SK-N-MC (cell line): Measurements from ENCODE around the gene MYOCD.

Experiments used
- DNase-seq: peaks from one replicate; pipeline ENCODE4 v3.0.0-alpha.2; 2011; ENCODE audit warnings: low read depth, low spot score
- H3K27ac ChIP-seq: fragments of 200-600 bp; sonication (generic); 2 replicates; pipeline ENCODE4 v1.5.1; 2016; ENCODE audit warnings: mixed run types
- H3K36me3 ChIP-seq: fragments of 200-600 bp; sonication (generic); 2 replicates; pipeline ENCODE4 v1.6.1; 2017; ENCODE audit warnings: antibody characterized with exemption, low read length, mixed read lengths; ENCODE audit not compliant: insufficient read depth
- H3K4me3 ChIP-seq: fragments of 200-600 bp; sonication (generic); 2 replicates; pipeline ENCODE4 v1.5.1; 2016
- H3K9ac ChIP-seq: fragments of 200-600 bp; sonication (generic); 2 replicates; pipeline ENCODE4 v1.8.0; 2017; ENCODE audit warnings: mixed run types, mixed read lengths; ENCODE audit not compliant: insufficient read length
- H3K9me3 ChIP-seq: fragments of 200-600 bp; sonication (generic); 2 replicates; pipeline ENCODE4 v1.6.1; 2017; ENCODE audit warnings: low read depth, mild to moderate bottlenecking, antibody characterized with exemption, low read length, moderate library complexity, mixed read lengths
- EZH2 ChIP-seq: fragments of 200-600 bp; sonication (generic); IDR thresholded peaks from one replicate; pipeline ENCODE4 v1.6.1; 2017; ENCODE audit warnings: antibody characterized with exemption
- FOXP2 ChIP-seq: optimal IDR thresholded peaks from 2 replicates; pipeline ENCODE3; 2011; ENCODE audit warnings: mild to moderate bottlenecking, moderate library complexity; ENCODE audit not compliant: insufficient read depth; ENCODE audit errors: extremely low read length, control extremely low read depth
- POLR2AphosphoS5 ChIP-seq: IDR thresholded peaks from 2 replicates; pipeline ENCODE4 v1.6.1; 2012; ENCODE audit warnings: mild to moderate bottlenecking, low read depth, low read length, borderline replicate concordance

MYOCD gene

GRCh38 chr17:12737740-12738469, 72.2 kb downstream of the MYOCD start:
- no peak overlapping the region for H3K27ac ChIP-seq
- no peaks in the 10 kb centered on the region for H3K36me3 ChIP-seq
- no peak overlapping the region for H3K9ac ChIP-seq
- H3K4me3 ChIP-seq = no peak overlapping the region
- TF ChIP-seq FOXP2 (no peak), EZH2 (no peak), POLR2AphosphoS5 (no peak)
- DNase-seq = no peak
- no peaks in the 10 kb centered on the region for H3K9me3 ChIP-seq

DNA sequence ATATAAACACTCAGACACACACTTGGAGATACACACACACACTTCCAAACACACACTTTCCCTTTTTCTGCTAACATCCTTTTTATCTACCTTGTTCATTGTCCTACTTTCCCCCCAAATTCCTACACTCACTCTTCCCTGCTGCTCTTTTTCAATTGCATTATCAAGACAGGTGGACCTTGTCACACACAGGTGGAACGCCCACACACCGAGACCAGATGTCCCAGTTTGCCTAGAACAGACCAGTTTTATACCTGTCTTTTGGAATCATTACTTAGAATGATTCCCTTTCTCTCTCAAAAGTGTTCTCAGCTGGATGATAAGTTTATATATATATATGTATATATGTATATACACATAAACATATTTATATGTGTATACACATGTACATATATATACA, 72.9 kb downstream of the MYOCD start:
- Histone ChIP-seq H3K9ac (no peak overlapping the region), H3K27ac (no peak overlapping the region), H3K4me3 (no peak overlapping the region), H3K36me3 (no peaks in the 10 kb centered on the region), H3K9me3 (no peaks in the 10 kb centered on the region)
- TF ChIP-seq FOXP2 = no peak
- no peak for TF ChIP-seq EZH2
- TF ChIP-seq POLR2AphosphoS5 = no peak
- DNase-seq = no peak

DNA sequence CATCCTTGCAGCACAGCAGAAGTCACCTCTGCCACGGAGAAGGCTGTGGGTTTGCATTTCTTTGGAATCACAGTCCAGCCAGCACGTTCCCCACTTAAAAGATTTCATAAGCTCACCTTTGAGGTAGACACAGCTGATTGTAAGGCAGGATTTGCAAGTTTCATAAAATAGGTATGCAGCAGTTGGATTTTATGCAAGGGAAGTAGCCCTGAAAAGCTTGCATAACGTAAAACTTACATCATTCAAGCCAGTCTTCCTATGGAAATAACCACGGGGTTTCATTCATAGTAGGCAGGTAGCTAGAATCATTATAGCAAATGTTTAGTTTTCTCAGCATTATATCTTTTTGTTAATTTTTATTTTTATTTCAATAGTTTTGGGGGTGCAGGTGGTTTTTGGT, 73.8 kb downstream of the MYOCD start:
- H3K4me3 ChIP-seq = no peak overlapping the region
- H3K36me3 ChIP-seq = no peaks in the 10 kb centered on the region
- H3K9ac ChIP-seq = no peak overlapping the region
- peak; percentile 32 for TF ChIP-seq EZH2
- no peak for TF ChIP-seq FOXP2
- no peaks in the 10 kb centered on the region for H3K9me3 ChIP-seq
- no peak for DNase-seq
- H3K27ac ChIP-seq = no peak overlapping the region

DNA sequence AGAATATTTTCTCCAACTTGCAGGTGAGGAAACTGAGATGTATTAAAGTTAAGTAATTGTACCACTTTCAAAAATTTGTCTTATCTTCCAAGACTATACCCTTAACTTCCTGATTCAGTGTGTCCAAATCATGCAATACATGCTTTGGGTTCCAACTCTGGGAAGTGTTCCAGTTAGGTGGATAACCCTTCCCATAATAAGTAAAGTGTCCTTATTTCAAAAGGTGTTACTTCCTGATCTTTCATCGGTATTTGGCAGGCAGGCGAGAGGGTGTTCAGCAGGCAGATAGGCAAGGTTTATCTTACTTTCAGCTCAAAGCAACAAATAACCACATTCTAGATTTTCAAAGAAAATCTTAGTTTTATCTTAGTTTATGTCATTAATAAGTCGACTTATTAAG, 77.4 kb downstream of the MYOCD start:
- DNase-seq = no peak
- no peaks in the 10 kb centered on the region for H3K9me3 ChIP-seq
- TF ChIP-seq POLR2AphosphoS5 (no peak), EZH2 (no peak), FOXP2 (no peak)
- H3K4me3 ChIP-seq = no peak overlapping the region
- no peaks in the 10 kb centered on the region for H3K36me3 ChIP-seq
- H3K9ac ChIP-seq = no peak overlapping the region
- no peak overlapping the region for H3K27ac ChIP-seq

- TF ChIP-seq POLR2AphosphoS5 (no peak), EZH2 (no peak), FOXP2 (no peak)
- no peak for DNase-seq
- Histone ChIP-seq H3K4me3 (no peak overlapping the region), H3K9me3 (no peaks in the 10 kb centered on the region), H3K9ac (no peak overlapping the region), H3K36me3 (no peaks in the 10 kb centered on the region), H3K27ac (no peak overlapping the region)
Measured at GRCh38 chr17:12744298-12744697, 78.6 kb downstream of the MYOCD start.

- no peak for DNase-seq
- Histone ChIP-seq H3K4me3 (no peak overlapping the region), H3K9me3 (no peaks in the 10 kb centered on the region), H3K36me3 (no peaks in the 10 kb centered on the region), H3K9ac (no peak overlapping the region), H3K27ac (no peak overlapping the region)
- TF ChIP-seq FOXP2 (no peak), EZH2 (no peak), POLR2AphosphoS5 (no peak)
Measured at GRCh38 chr17:12744786-12745185, 79.1 kb downstream of the MYOCD start.

GRCh38 chr17:12745486-12745885, 79.8 kb downstream of the MYOCD start:
- Histone ChIP-seq H3K4me3 (no peak overlapping the region), H3K36me3 (no peaks in the 10 kb centered on the region), H3K9ac (no peak overlapping the region), H3K27ac (no peak overlapping the region), H3K9me3 (no peaks in the 10 kb centered on the region)
- TF ChIP-seq POLR2AphosphoS5 (no peak), FOXP2 (no peak), EZH2 (no peak)
- DNase-seq = no peak

DNA sequence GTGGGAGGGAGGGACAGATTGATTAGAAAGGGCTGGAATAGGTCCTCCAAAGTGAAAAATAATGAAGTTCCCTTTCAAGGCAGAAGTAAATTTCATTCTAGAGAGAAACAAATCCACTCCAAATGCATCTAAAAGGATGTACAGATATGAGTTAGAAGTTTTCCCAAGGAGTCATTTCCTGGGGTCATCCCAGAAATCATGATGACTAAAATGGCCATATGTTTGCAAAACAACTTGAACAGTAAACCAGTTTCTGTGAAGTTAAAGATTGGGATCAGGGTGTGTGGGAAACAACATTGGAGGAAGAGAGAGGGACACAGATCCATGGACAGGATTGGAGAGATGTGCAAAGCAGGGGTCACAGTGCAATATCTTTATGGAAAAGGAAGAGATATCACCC, 91.1 kb downstream of the MYOCD start:
- no peak overlapping the region for H3K4me3 ChIP-seq
- DNase-seq = no peak
- no peak overlapping the region for H3K27ac ChIP-seq
- H3K9ac ChIP-seq = no peak overlapping the region
- no peaks in the 10 kb centered on the region for H3K9me3 ChIP-seq
- H3K36me3 ChIP-seq = no peaks in the 10 kb centered on the region
- TF ChIP-seq EZH2 (no peak), FOXP2 (no peak), POLR2AphosphoS5 (no peak)

- DNase-seq = no peak
- Histone ChIP-seq H3K27ac (no peak overlapping the region), H3K9me3 (no peaks in the 10 kb centered on the region), H3K9ac (no peak overlapping the region), H3K4me3 (no peak overlapping the region), H3K36me3 (no peaks in the 10 kb centered on the region)
- TF ChIP-seq POLR2AphosphoS5 (no peak), EZH2 (no peak), FOXP2 (no peak)
Measured at GRCh38 chr17:12759090-12759489, 93.4 kb downstream of the MYOCD start.
